ENCODE data around the gene UBE2A.

Gene UBE2A

GRCh38 chrX:119607018-119607389, 32.6 kb downstream of the UBE2A start:
- Histone ChIP-seq H3K4me3 (ENCODE audit: low read length in 2 of 2) (no peak overlapping the region), H3K23ac (ENCODE audit: low read depth, low read length, poor library complexity) (no peak overlapping the region), H2BK5ac (ENCODE audit: low read length) (no peak overlapping the region), H3K18ac (ENCODE audit: low read length) (no peak overlapping the region), H3K4me2 (ENCODE audit: insufficient read depth, low read length, poor library complexity, severe bottlenecking) (no peak overlapping the region), H3K9ac (ENCODE audit: low read depth, low read length, poor library complexity) (no peak overlapping the region), H3K27ac (replicated peaks; ENCODE audit: low read length) (no peak overlapping the region), H3K79me1 (ENCODE audit: low read depth, low read length) (peaks cover 3% of the 10 kb centered on the region), H2AK5ac (ENCODE audit: low read depth, low read length) (no peak overlapping the region), H3K36me3 (replicated peaks in 1 of 2; ENCODE audit: control insufficient read depth in 2 of 2, insufficient read depth in 2 of 2, low read length in 2 of 2) (peaks cover 2 to 8% of the 10 kb centered on the region in 2 donors), H3K4me1 (ENCODE audit: control insufficient read depth in 2 of 2, insufficient read depth in 1 of 2, low read depth in 1 of 2, low read length in 2 of 2) (no peaks in the 10 kb centered on the region), H4K8ac (ENCODE audit: low read depth, low read length) (no peak overlapping the region), H2BK15ac (ENCODE audit: low read length) (no peak overlapping the region), H3K9me3 (replicated peaks in 1 of 2; ENCODE audit: control insufficient read depth in 2 of 2, insufficient read depth in 1 of 2, low read depth in 1 of 2, low read length in 2 of 2) (no peaks in the 10 kb centered on the region), H3K27me3 (ENCODE audit: control insufficient read depth in 3 of 3, insufficient read depth in 3 of 3, low read depth in 1 of 3, low read length in 3 of 3) (no peaks in the 10 kb centered on the region), H3K4ac (ENCODE audit: low read length) (no peak overlapping the region), H3K14ac (ENCODE audit: low read length) (no peak overlapping the region), H2AFZ (ENCODE audit: low read length) (peak overlapping the region; percentile 91), H2BK12ac (ENCODE audit: low read length) (no peak overlapping the region), H2BK120ac (ENCODE audit: low read depth, low read length) (no peak overlapping the region), H4K91ac (ENCODE audit: low read depth, low read length, poor library complexity) (no peak overlapping the region)
- no CpG with 5 or more reads among the region's 7 CpGs for WGBS, 2 donors (ENCODE audit: extremely low coverage in 2 of 2, insufficient read length in 2 of 2, insufficient replicate concordance in 1 of 2)
- DNase-seq (ENCODE audit: low spot score), result no peak

- no CpG with 5 or more reads among the region's 13 CpGs for WGBS, 2 donors (ENCODE audit: extremely low coverage in 2 of 2, insufficient read length in 2 of 2, insufficient replicate concordance in 1 of 2)
- no peak overlapping the region for H3K18ac ChIP-seq (ENCODE audit: low read length)
- no peak overlapping the region for H2BK120ac ChIP-seq (ENCODE audit: low read depth, low read length)
- no peak overlapping the region for H4K91ac ChIP-seq (ENCODE audit: low read depth, low read length, poor library complexity)
- H3K9me3 ChIP-seq (replicated peaks in 1 of 2; ENCODE audit: control insufficient read depth in 2 of 2, insufficient read depth in 1 of 2, low read depth in 1 of 2, low read length in 2 of 2), result no peaks in the 10 kb centered on the region
- H3K23ac ChIP-seq (ENCODE audit: low read depth, low read length, poor library complexity), result no peak overlapping the region
- no peaks in the 10 kb centered on the region for H3K27me3 ChIP-seq (ENCODE audit: control insufficient read depth in 3 of 3, insufficient read depth in 3 of 3, low read depth in 1 of 3, low read length in 3 of 3)
- no peak for DNase-seq (ENCODE audit: low spot score)
- no peak overlapping the region for H3K14ac ChIP-seq (ENCODE audit: low read length)
- no peaks in the 10 kb centered on the region for H3K79me1 ChIP-seq (ENCODE audit: low read depth, low read length)
- no peak overlapping the region for H3K4me2 ChIP-seq (ENCODE audit: insufficient read depth, low read length, poor library complexity, severe bottlenecking)
- no peak overlapping the region for H3K4me3 ChIP-seq (ENCODE audit: low read length in 2 of 2)
- H2AFZ ChIP-seq (ENCODE audit: low read length), result no peak overlapping the region
- H2AK5ac ChIP-seq (ENCODE audit: low read depth, low read length), result no peak overlapping the region
- no peak overlapping the region for H4K8ac ChIP-seq (ENCODE audit: low read depth, low read length)
- no peak overlapping the region for H3K4ac ChIP-seq (ENCODE audit: low read length)
- no peak overlapping the region for H2BK5ac ChIP-seq (ENCODE audit: low read length)
- H3K36me3 ChIP-seq (replicated peaks in 1 of 2; ENCODE audit: control insufficient read depth in 2 of 2, insufficient read depth in 2 of 2, low read length in 2 of 2), result no peaks in the 10 kb centered on the region
- H2BK15ac ChIP-seq (ENCODE audit: low read length), result no peak overlapping the region
- no peaks in the 10 kb centered on the region for H3K4me1 ChIP-seq (ENCODE audit: control insufficient read depth in 2 of 2, insufficient read depth in 1 of 2, low read depth in 1 of 2, low read length in 2 of 2)
- no peak overlapping the region for H3K9ac ChIP-seq (ENCODE audit: low read depth, low read length, poor library complexity)
- no peak overlapping the region for H3K27ac ChIP-seq (replicated peaks; ENCODE audit: low read length)
- H2BK12ac ChIP-seq (ENCODE audit: low read length), result no peak overlapping the region
Observed at GRCh38 chrX:119614776-119615175, 40.4 kb downstream of the UBE2A start.

GRCh38 chrX:119617517-119618164, 43.3 kb downstream of the UBE2A start:
- Histone ChIP-seq H2AK5ac (ENCODE audit: low read depth, low read length) (no peak overlapping the region), H3K36me3 (replicated peaks in 1 of 2; ENCODE audit: control insufficient read depth in 2 of 2, insufficient read depth in 2 of 2, low read length in 2 of 2) (no peaks in the 10 kb centered on the region), H3K18ac (ENCODE audit: low read length) (no peak overlapping the region), H4K8ac (ENCODE audit: low read depth, low read length) (no peak overlapping the region), H3K4me2 (ENCODE audit: insufficient read depth, low read length, poor library complexity, severe bottlenecking) (no peak overlapping the region), H3K23ac (ENCODE audit: low read depth, low read length, poor library complexity) (no peak overlapping the region), H3K14ac (ENCODE audit: low read length) (no peak overlapping the region), H3K27ac (replicated peaks; ENCODE audit: low read length) (no peak overlapping the region), H3K9ac (ENCODE audit: low read depth, low read length, poor library complexity) (no peak overlapping the region), H2BK120ac (ENCODE audit: low read depth, low read length) (no peak overlapping the region), H4K91ac (ENCODE audit: low read depth, low read length, poor library complexity) (no peak overlapping the region), H3K9me3 (replicated peaks in 1 of 2; ENCODE audit: control insufficient read depth in 2 of 2, insufficient read depth in 1 of 2, low read depth in 1 of 2, low read length in 2 of 2) (no peaks in the 10 kb centered on the region), H2BK5ac (ENCODE audit: low read length) (no peak overlapping the region), H2BK12ac (ENCODE audit: low read length) (no peak overlapping the region), H3K27me3 (ENCODE audit: control insufficient read depth in 3 of 3, insufficient read depth in 3 of 3, low read depth in 1 of 3, low read length in 3 of 3) (no peaks in the 10 kb centered on the region), H3K79me1 (ENCODE audit: low read depth, low read length) (no peaks in the 10 kb centered on the region), H3K4me1 (ENCODE audit: control insufficient read depth in 2 of 2, insufficient read depth in 1 of 2, low read depth in 1 of 2, low read length in 2 of 2) (no peaks in the 10 kb centered on the region), H2BK15ac (ENCODE audit: low read length) (no peak overlapping the region), H3K4me3 (ENCODE audit: low read length in 2 of 2) (no peak overlapping the region), H2AFZ (ENCODE audit: low read length) (no peak overlapping the region), H3K4ac (ENCODE audit: low read length) (no peak overlapping the region)
- WGBS, 2 donors (ENCODE audit: extremely low coverage in 2 of 2, insufficient read length in 2 of 2, insufficient replicate concordance in 1 of 2), result no CpG with 5 or more reads among the region's 15 CpGs
- no peak for DNase-seq (ENCODE audit: low spot score)

- H3K9ac ChIP-seq (ENCODE audit: low read depth, low read length, poor library complexity), result no peak overlapping the region
- H3K18ac ChIP-seq (ENCODE audit: low read length), result no peak overlapping the region
- no peak overlapping the region for H3K14ac ChIP-seq (ENCODE audit: low read length)
- H3K4ac ChIP-seq (ENCODE audit: low read length), result no peak overlapping the region
- no peak overlapping the region for H3K4me3 ChIP-seq (ENCODE audit: low read length in 2 of 2)
- no peak overlapping the region for H2AK5ac ChIP-seq (ENCODE audit: low read depth, low read length)
- no peaks in the 10 kb centered on the region for H3K79me1 ChIP-seq (ENCODE audit: low read depth, low read length)
- no peak overlapping the region for H2BK15ac ChIP-seq (ENCODE audit: low read length)
- H3K9me3 ChIP-seq (replicated peaks in 1 of 2; ENCODE audit: control insufficient read depth in 2 of 2, insufficient read depth in 1 of 2, low read depth in 1 of 2, low read length in 2 of 2), result no peaks in the 10 kb centered on the region
- no peak overlapping the region for H3K23ac ChIP-seq (ENCODE audit: low read depth, low read length, poor library complexity)
- H3K36me3 ChIP-seq (replicated peaks in 1 of 2; ENCODE audit: control insufficient read depth in 2 of 2, insufficient read depth in 2 of 2, low read length in 2 of 2), result no peaks in the 10 kb centered on the region
- H3K27me3 ChIP-seq (ENCODE audit: control insufficient read depth in 3 of 3, insufficient read depth in 3 of 3, low read depth in 1 of 3, low read length in 3 of 3), result no peaks in the 10 kb centered on the region
- H3K27ac ChIP-seq (replicated peaks; ENCODE audit: low read length), result no peak overlapping the region
- no CpG with 5 or more reads among the region's 5 CpGs for WGBS, 2 donors (ENCODE audit: extremely low coverage in 2 of 2, insufficient read length in 2 of 2, insufficient replicate concordance in 1 of 2)
- H2BK5ac ChIP-seq (ENCODE audit: low read length), result no peak overlapping the region
- H2BK12ac ChIP-seq (ENCODE audit: low read length), result no peak overlapping the region
- no peak overlapping the region for H4K91ac ChIP-seq (ENCODE audit: low read depth, low read length, poor library complexity)
- no peak overlapping the region for H2BK120ac ChIP-seq (ENCODE audit: low read depth, low read length)
- no peak for DNase-seq (ENCODE audit: low spot score)
- H2AFZ ChIP-seq (ENCODE audit: low read length), result no peak overlapping the region
- no peak overlapping the region for H3K4me2 ChIP-seq (ENCODE audit: insufficient read depth, low read length, poor library complexity, severe bottlenecking)
- H4K8ac ChIP-seq (ENCODE audit: low read depth, low read length), result no peak overlapping the region
- no peaks in the 10 kb centered on the region for H3K4me1 ChIP-seq (ENCODE audit: control insufficient read depth in 2 of 2, insufficient read depth in 1 of 2, low read depth in 1 of 2, low read length in 2 of 2)
Observed at GRCh38 chrX:119618439-119618838, 44.1 kb downstream of the UBE2A start.
